Chondrocyte (in vitro differentiated cells): Measurements from ENCODE around the gene BCL2. TPM values are rescaled to one million over a fixed set of nuclear protein-coding genes. Genes with fewer than 3 reads are reported as not detected.

ENCODE experiments used
- DNase-seq: peaks from one replicate; pipeline ENCODE4 v3.0.0; 2021; ENCODE audit warnings: mixed read lengths, low spot score
- H3K27ac Mint-ChIP-seq: one replicate; pipeline ENCODE4 v1.8.0; 2021; ENCODE audit warnings: mild to moderate bottlenecking, moderate library complexity, mixed read lengths; ENCODE audit not compliant: unreplicated experiment
- H3K27me3 Mint-ChIP-seq: 2 replicates; pipeline ENCODE4 v1.8.0; 2021; ENCODE audit warnings: low read depth, mixed read lengths
- H3K36me3 Mint-ChIP-seq: 2 replicates; pipeline ENCODE4 v1.8.0; 2021; ENCODE audit warnings: low read depth, mixed read lengths
- H3K4me1 Mint-ChIP-seq: 2 replicates; pipeline ENCODE4 v1.8.0; 2021; ENCODE audit warnings: low read depth, mild to moderate bottlenecking, mixed read lengths
- H3K4me3 Mint-ChIP-seq: one replicate; pipeline ENCODE4 v1.8.0; 2021; ENCODE audit warnings: mild to moderate bottlenecking, moderate library complexity, mixed read lengths; ENCODE audit not compliant: unreplicated experiment
- H3K9me3 Mint-ChIP-seq: 2 replicates; pipeline ENCODE4 v1.8.0; 2021; ENCODE audit warnings: low read depth, mixed read lengths
- total RNA-seq: library from RNA; stranded (reverse); gene quantifications from 3 replicates; pipeline ENCODE4 v1.2.1, GENCODE V29; 2021
- TF ChIP-seq, protein P1 (sequence below): fragments of 200-600 bp; sonication (generic); IDR thresholded peaks from 2 replicates; pipeline ENCODE4 v1.5.0; 2021; ENCODE audit warnings: antibody characterized with exemption, mild to moderate bottlenecking, moderate library complexity

Gene BCL2
- total RNA-seq, 1 donor from 2014 or later, result 8.6 TPM

DNA sequence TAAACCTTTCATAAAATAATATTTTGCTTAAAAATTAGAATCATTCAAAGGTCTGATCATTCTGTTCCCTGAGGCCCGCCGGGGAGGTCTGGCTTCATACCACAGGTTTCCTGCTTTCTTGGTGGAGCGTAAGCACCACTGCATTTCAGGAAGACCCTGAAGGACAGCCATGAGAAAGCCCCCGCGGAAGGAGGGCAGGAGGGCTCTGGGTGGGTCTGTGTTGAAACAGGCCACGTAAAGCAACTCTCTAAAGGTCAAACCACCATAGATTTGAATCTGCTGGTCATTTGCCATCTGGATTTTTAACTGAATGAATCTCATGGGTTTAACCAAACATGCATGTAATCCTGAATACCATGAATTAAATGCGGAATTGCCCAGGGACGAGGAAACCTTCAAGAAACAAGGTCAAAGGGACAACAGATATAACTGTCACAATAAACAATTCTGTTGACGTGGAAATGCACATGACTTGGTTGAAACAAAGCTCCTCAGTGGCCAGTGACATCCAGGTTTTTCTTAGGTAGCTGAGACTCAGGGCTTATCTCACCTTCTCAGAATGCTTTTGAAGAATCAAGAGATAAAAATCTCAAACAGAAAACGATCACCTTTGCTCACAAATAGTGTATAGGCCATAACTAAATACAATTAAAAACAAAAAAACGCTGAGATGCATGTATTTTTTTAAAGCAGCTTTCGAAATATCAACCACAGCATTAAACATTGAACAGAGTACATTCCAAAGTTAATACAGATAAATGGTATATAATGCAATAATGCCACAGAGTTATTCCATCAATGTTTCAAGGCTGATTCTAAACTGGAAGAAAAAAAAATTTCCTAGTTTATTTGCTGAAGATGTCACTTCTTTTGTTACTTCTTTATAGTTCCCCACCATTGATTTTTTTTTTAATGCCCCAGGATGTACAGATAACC is 193.2 kb downstream of the BCL2 start:
- Mint-ChIP-seq H3K4me3 (no peak overlapping the region), H3K36me3 (no peaks in the 10 kb centered on the region), H3K27ac (no peak overlapping the region), H3K27me3 (peaks cover 2% of the 10 kb centered on the region), H3K4me1 (peaks cover 5% of the 10 kb centered on the region), H3K9me3 (no peaks in the 10 kb centered on the region)
- DNase-seq, result no peak
- TF ChIP-seq, protein P1, sequence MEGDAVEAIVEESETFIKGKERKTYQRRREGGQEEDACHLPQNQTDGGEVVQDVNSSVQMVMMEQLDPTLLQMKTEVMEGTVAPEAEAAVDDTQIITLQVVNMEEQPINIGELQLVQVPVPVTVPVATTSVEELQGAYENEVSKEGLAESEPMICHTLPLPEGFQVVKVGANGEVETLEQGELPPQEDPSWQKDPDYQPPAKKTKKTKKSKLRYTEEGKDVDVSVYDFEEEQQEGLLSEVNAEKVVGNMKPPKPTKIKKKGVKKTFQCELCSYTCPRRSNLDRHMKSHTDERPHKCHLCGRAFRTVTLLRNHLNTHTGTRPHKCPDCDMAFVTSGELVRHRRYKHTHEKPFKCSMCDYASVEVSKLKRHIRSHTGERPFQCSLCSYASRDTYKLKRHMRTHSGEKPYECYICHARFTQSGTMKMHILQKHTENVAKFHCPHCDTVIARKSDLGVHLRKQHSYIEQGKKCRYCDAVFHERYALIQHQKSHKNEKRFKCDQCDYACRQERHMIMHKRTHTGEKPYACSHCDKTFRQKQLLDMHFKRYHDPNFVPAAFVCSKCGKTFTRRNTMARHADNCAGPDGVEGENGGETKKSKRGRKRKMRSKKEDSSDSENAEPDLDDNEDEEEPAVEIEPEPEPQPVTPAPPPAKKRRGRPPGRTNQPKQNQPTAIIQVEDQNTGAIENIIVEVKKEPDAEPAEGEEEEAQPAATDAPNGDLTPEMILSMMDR, result no peak

DNA sequence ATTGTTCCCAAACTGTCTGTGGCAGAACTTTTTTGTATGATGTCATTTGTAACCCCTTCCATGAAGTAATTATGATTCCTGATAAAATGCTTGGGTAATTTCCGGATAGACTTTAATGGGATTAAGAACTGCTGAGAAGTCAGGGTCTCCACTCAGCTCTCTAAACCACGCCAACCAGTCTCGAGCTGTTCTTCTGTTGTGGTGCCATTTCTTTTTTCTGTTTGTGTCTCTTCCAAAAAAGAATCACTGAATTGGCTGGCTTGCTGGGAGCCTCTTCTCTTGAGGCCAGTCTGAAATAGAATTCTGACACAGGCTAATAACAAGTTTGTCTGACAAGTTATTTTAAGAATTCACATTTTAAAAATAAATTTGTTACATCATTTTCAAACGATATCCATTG is 198.9 kb downstream of the BCL2 start:
- peaks cover 26% of the 10 kb centered on the region for H3K27me3 Mint-ChIP-seq
- no peak overlapping the region for H3K27ac Mint-ChIP-seq
- no peak overlapping the region for H3K4me3 Mint-ChIP-seq
- H3K9me3 Mint-ChIP-seq, result no peaks in the 10 kb centered on the region
- no peaks in the 10 kb centered on the region for H3K4me1 Mint-ChIP-seq
- TF ChIP-seq, protein P1, result no peak
- no peaks in the 10 kb centered on the region for H3K36me3 Mint-ChIP-seq
- DNase-seq, result no peak

DNA sequence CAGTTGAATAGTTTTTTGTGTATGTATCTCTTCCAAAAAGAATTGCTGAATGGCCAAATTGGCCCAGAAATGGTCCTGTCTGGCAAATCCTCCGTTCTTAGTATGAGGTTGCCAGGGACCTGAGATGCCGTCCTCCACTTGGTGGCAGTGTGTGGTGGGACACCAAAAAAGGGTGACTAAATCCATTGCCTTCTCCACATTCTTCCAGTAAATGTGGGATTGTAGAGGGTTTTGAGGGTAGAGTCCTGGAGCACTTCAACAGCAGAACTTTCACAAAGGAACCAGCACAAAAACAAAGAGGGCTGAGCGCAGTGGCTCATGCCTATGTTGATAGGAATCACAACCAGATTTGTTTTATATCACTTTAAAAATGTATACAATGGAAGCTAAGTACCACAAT is 199.9 kb downstream of the BCL2 start:
- H3K9me3 Mint-ChIP-seq, result no peaks in the 10 kb centered on the region
- DNase-seq, result no peak
- TF ChIP-seq, protein P1, result peak; percentile 83

DNA sequence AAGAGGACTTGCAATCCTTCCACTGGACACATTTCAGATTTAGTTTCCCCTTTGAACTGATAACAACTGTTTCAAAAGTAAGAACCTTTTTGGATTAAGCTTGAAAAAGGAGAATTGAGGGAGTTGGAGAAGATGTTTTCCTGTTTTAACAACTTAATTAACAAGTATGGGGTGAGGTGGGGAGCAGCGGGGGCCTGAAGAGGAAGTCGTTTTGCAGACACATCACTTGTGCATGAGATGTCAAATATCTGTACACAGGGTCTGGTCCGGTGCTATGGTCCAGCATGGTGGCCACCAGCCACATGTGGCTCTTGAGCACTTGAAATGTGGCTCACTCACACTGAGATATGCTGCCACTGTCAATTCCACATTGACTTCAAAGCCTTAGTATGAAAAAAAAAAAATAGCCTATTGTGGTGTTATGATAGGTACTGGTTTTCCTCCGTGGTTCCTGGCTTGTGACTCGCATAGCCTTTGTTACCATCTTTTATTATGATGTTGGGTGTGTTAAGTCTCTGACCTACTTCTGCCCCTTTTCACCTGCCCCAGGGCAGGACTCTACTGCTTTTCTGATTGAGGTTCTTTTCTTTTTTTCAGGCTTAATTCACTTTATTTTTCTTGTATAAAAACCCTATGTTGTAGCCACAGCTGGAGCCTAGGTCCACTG is 205.5 kb downstream of the BCL2 start:
- H3K4me3 Mint-ChIP-seq, result no peak overlapping the region
- no peak overlapping the region for H3K27ac Mint-ChIP-seq
- no peak for DNase-seq
- H3K4me1 Mint-ChIP-seq, result peaks cover 20% of the 10 kb centered on the region
- TF ChIP-seq, protein P1, result no peak
- H3K36me3 Mint-ChIP-seq, result no peaks in the 10 kb centered on the region
- H3K9me3 Mint-ChIP-seq, result no peaks in the 10 kb centered on the region
- peaks cover 22% of the 10 kb centered on the region for H3K27me3 Mint-ChIP-seq

More for the DNA sequence above, 199.9 kb downstream of the BCL2 start:
- no peak overlapping the region for H3K27ac Mint-ChIP-seq
- no peaks in the 10 kb centered on the region for H3K36me3 Mint-ChIP-seq
- H3K4me3 Mint-ChIP-seq, result no peak overlapping the region
- no peaks in the 10 kb centered on the region for H3K4me1 Mint-ChIP-seq
- peaks cover 26% of the 10 kb centered on the region for H3K27me3 Mint-ChIP-seq

DNA sequence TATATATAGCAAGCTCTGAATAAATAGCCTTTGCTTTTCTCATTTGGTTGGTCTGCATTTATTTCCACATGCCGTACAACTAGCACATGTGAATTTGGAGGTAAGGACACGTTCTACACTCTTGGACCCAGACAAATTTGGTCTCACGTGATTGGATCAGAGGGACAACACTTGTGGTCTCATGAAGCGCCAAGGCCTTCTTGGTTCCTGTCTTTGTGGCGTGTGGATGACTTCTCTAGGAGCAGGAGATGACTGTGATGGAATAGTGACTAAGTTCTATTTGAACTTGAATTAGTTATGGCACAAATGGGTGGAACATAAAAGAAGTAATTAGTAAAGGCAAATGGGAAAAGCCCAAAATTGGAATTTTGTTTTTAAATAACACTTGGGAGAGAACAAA is 206.9 kb downstream of the BCL2 start:
- no peak for DNase-seq
- H3K4me1 Mint-ChIP-seq, result peaks cover 20% of the 10 kb centered on the region
- no peak overlapping the region for H3K4me3 Mint-ChIP-seq
- H3K36me3 Mint-ChIP-seq, result no peaks in the 10 kb centered on the region
- no peaks in the 10 kb centered on the region for H3K9me3 Mint-ChIP-seq
- TF ChIP-seq, protein P1, result no peak
- no peak overlapping the region for H3K27ac Mint-ChIP-seq
- peaks cover 12% of the 10 kb centered on the region for H3K27me3 Mint-ChIP-seq
